SK-MEL-5 (cell line): ENCODE data around the gene SYNGAP1. TPM values are rescaled to one million over a fixed set of nuclear protein-coding genes. Genes with fewer than 3 reads are reported as not detected.

ENCODE experiments used
- DNase-seq: peaks from one replicate; pipeline ENCODE4 v3.0.0-alpha.2; 2016; ENCODE audit warnings: low read depth, low spot score
- in situ Hi-C: cut with HindIII; loops from 2 replicates; pipeline ENCODE4 v1.10.0; 2016; ENCODE audit warnings: low sequenced_read_pairs, high pct_unique_total_duplicates, low pct_unique_long_range_greater_than_20kb
- total RNA-seq: library from RNA; depleted of rRNA; stranded (reverse); fragments of >200 nt; shearing (Covaris generic); gene quantifications from 2 replicates; pipeline ENCODE4 v1.2.3, GENCODE V29; 2014

The SYNGAP1 gene
- total RNA-seq, 1 experiment from 2014 or later = 0.85 TPM

GRCh38 chr6:33416386-33417127 is 3.3 kb upstream of the SYNGAP1 start:
- DNase-seq = no peak

GRCh38 chr6:33417128-33417902 is 2.5 kb upstream of the SYNGAP1 start:
- no peak for DNase-seq
- in situ Hi-C loops = no loop called here

More at GRCh38 chr6:33416386-33417127, 3.3 kb upstream of the SYNGAP1 start:
- in situ Hi-C loops = no loop called here

GRCh38 chr6:33417903-33418689 is 1.8 kb upstream of the SYNGAP1 start, which contains the start of gene CUTA:
CUTA (minus strand) TSS chr6:33418107; CDS start chr6:33418000, 107 bp downstream.
- in situ Hi-C loops = no loop called here
- peak; percentile 99 for DNase-seq

- in situ Hi-C loops = no loop called here
- DNase-seq = no peak
These were observed 1.1 kb upstream of the SYNGAP1 start for GRCh38 chr6:33418690-33419291.

- no peak for DNase-seq
These were observed 852 bp downstream of the SYNGAP1 start for GRCh38 chr6:33420491-33421343.

GRCh38 chr6:33421344-33421643 is 1.4 kb downstream of the SYNGAP1 start:
- in situ Hi-C loops = no loop called here

More at GRCh38 chr6:33420491-33421343, 852 bp downstream of the SYNGAP1 start:
- in situ Hi-C loops = no loop called here

GRCh38 chr6:33423777-33424176 is 3.9 kb downstream of the SYNGAP1 start:
- DNase-seq = no peak
- in situ Hi-C loops = no loop called here

More at GRCh38 chr6:33421344-33421643, 1.4 kb downstream of the SYNGAP1 start:
- DNase-seq = no peak

GRCh38 chr6:33424855-33425667 is 5.2 kb downstream of the SYNGAP1 start:
- DNase-seq = no peak
- in situ Hi-C loops = no loop called here

GRCh38 chr6:33425668-33426577 is 6.1 kb downstream of the SYNGAP1 start:
- DNase-seq = peak; percentile 88
- in situ Hi-C loops = no loop called here

GRCh38 chr6:33426590-33427511 is 7.0 kb downstream of the SYNGAP1 start:
- in situ Hi-C loops = no loop called here
- no peak for DNase-seq

- in situ Hi-C loops = no loop called here
- DNase-seq = no peak
These were observed 7.8 kb downstream of the SYNGAP1 start for GRCh38 chr6:33427585-33428223.

GRCh38 chr6:33428224-33428965 is 8.5 kb downstream of the SYNGAP1 start:
- in situ Hi-C loops = no loop called here
- peak; percentile 46 for DNase-seq

- in situ Hi-C loops = no loop called here
- no peak for DNase-seq
These were observed 9.3 kb downstream of the SYNGAP1 start for GRCh38 chr6:33428966-33429749.
